Brain microvascular endothelial cell (primary cell): ENCODE data around the gene CYP2A13.

Source experiments
- DNase-seq: peaks from one replicate; pipeline ENCODE4 v3.0.0-alpha.2; 2020
- H3K27ac ChIP-seq: fragments of 250-450 bp; sonication (Bioruptor Pico); 2 replicates; pipeline ENCODE4 v1.5.1; 2020; ENCODE audit warnings: mild to moderate bottlenecking, moderate library complexity
- H3K27me3 ChIP-seq: fragments of 250-450 bp; sonication (Bioruptor Pico); replicated peaks from 2 replicates; pipeline ENCODE4 v1.5.1; 2020; ENCODE audit warnings: mild to moderate bottlenecking
- H3K36me3 ChIP-seq: fragments of 250-450 bp; sonication (Bioruptor Pico); replicated peaks from 2 replicates; pipeline ENCODE4 v1.5.1; 2020; ENCODE audit warnings: mild to moderate bottlenecking
- H3K4me3 ChIP-seq: 2 replicates; pipeline ENCODE4 v1.5.1; 2011; ENCODE audit warnings: low read depth, mild to moderate bottlenecking, control low read depth, low read length, moderate library complexity
- CTCF ChIP-seq: IDR thresholded peaks from 2 replicates; pipeline ENCODE4 v1.5.1; 2011; ENCODE audit warnings: low read depth, mild to moderate bottlenecking, moderate library complexity, low read length, control low read depth, inconsistent platforms; ENCODE audit errors: missing control alignments
- in situ Hi-C: cut with HindIII; loops from 2 replicates; pipeline ENCODE4 v1.10.0; 2017; ENCODE audit warnings: low sequenced_read_pairs, low pct_ligation_motif_present

The CYP2A13 gene

GRCh38 chr19:41076286-41076685 lies 12.0 kb upstream of the CYP2A13 start:
- no peak overlapping the region for H3K27ac ChIP-seq
- H3K36me3 ChIP-seq: no peaks in the 10 kb centered on the region
- no peaks in the 10 kb centered on the region for H3K27me3 ChIP-seq
- in situ Hi-C loops: no loop called here
- H3K4me3 ChIP-seq: no peak overlapping the region
- TF ChIP-seq CTCF: no peak
- no peak for DNase-seq

- TF ChIP-seq CTCF: no peak
Observed at GRCh38 chr19:41083516-41083915, 4.7 kb upstream of the CYP2A13 start.

GRCh38 chr19:41085748-41086415 lies 2.4 kb upstream of the CYP2A13 start:
- TF ChIP-seq CTCF: no peak

More at GRCh38 chr19:41083516-41083915, 4.7 kb upstream of the CYP2A13 start:
- no peak overlapping the region for H3K27ac ChIP-seq
- in situ Hi-C loops: no loop called here
- no peaks in the 10 kb centered on the region for H3K27me3 ChIP-seq
- no peak for DNase-seq
- no peaks in the 10 kb centered on the region for H3K36me3 ChIP-seq
- no peak overlapping the region for H3K4me3 ChIP-seq

GRCh38 chr19:41089959-41090358 lies 1.7 kb downstream of the CYP2A13 start:
- TF ChIP-seq CTCF: no peak
- no peak for DNase-seq
- peaks cover 8% of the 10 kb centered on the region for H3K27me3 ChIP-seq

More at GRCh38 chr19:41085748-41086415, 2.4 kb upstream of the CYP2A13 start:
- H3K27ac ChIP-seq: no peak overlapping the region
- no peaks in the 10 kb centered on the region for H3K36me3 ChIP-seq
- no peak overlapping the region for H3K4me3 ChIP-seq
- H3K27me3 ChIP-seq: peaks cover 8% of the 10 kb centered on the region
- in situ Hi-C loops: no loop called here
- no peak for DNase-seq

GRCh38 chr19:41095703-41096102 lies 7.5 kb downstream of the CYP2A13 start:
- H3K27ac ChIP-seq: no peak overlapping the region
- H3K4me3 ChIP-seq: no peak overlapping the region
- no peak for DNase-seq
- TF ChIP-seq CTCF: no peak
- in situ Hi-C loops: no loop called here
- H3K27me3 ChIP-seq: no peaks in the 10 kb centered on the region
- no peaks in the 10 kb centered on the region for H3K36me3 ChIP-seq

More at GRCh38 chr19:41089959-41090358, 1.7 kb downstream of the CYP2A13 start:
- Histone ChIP-seq H3K4me3 (no peak overlapping the region), H3K27ac (no peak overlapping the region), H3K36me3 (no peaks in the 10 kb centered on the region)
- in situ Hi-C loops: no loop called here

GRCh38 chr19:41096353-41096752 lies 8.1 kb downstream of the CYP2A13 start:
- in situ Hi-C loops: no loop called here
- Histone ChIP-seq H3K27ac (no peak overlapping the region), H3K27me3 (no peaks in the 10 kb centered on the region), H3K4me3 (no peak overlapping the region), H3K36me3 (no peaks in the 10 kb centered on the region)
- no peak for TF ChIP-seq CTCF
- DNase-seq: no peak
